A549 treated with CORT108297 at 1 μM for 4 hours (cell line): ENCODE results near the gene PDE6C. TPM values are rescaled to one million over a fixed set of nuclear protein-coding genes. Genes with fewer than 3 reads are reported as not detected.

Experiments used
- total RNA-seq: library from RNA; stranded (reverse); fragments of 200-300 nt; extraction: Qiagen RNA extraction; gene quantifications from 5 replicates; pipeline ENCODE4 v1.2.3, GENCODE V29; 2022

The PDE6C gene
- not detected in 5 replicates for total RNA-seq

DNA sequence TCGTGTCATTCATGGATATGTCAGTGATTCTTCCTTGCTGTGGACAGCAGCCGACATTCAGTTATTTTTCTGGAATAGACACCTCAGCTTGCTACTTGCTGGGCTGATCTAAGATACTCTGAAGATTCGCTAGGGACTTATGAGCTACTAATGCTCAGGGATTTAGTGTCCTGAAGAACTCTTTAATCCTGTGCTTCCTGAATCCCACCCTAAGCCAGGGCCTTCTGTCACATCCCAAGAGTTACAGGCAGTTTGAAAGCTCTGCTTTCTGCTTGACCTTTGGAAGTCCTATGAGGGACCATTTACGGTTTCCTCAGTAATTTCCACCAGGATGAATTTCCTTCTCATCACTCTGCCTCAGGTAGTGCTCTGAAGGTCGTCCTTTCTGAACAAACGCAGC, at the start of gene PDE6C:
Gene PDE6C (plus strand): TSS at position 227 of the 400 bp plus-strand sequence. CDS start 189 bp downstream, outside the sequence.

DNA sequence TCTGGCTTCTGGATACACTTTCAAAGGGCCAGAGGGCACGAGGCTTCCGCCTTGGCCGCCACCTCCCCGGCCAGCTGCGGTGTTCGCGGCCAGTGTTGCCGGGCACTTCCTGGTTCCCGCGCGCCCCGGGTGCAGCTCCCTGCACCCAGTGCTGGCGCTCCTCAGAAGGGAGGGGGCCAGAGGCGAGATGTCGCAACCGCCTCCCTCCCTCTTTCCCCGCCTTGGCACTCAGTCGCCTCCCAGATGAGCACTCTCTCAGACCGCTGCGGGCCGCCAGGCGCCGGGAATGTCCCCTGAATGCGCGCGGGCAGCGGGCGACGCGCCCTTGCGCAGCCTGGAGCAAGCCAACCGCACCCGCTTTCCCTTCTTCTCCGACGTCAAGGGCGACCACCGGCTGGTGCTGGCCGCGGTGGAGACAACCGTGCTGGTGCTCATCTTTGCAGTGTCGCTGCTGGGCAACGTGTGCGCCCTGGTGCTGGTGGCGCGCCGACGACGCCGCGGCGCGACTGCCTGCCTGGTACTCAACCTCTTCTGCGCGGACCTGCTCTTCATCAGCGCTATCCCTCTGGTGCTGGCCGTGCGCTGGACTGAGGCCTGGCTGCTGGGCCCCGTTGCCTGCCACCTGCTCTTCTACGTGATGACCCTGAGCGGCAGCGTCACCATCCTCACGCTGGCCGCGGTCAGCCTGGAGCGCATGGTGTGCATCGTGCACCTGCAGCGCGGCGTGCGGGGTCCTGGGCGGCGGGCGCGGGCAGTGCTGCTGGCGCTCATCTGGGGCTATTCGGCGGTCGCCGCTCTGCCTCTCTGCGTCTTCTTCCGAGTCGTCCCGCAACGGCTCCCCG, 45.7 kb upstream of the PDE6C start, which contains the start of gene FFAR4:
Gene FFAR4 (plus strand): TSS at position 231 of the 842 bp plus-strand sequence. CDS start 56 bp downstream, at position 287.

GRCh38 chr10:93601146-93601773, 11.1 kb upstream of the PDE6C start, which contains the start of gene RBP4:
RBP4 (minus strand) TSS chr10:93601235; CDS start chr10:93601028, 207 bp downstream.

GRCh38 chr10:93702210-93703001, 90.1 kb downstream of the PDE6C start, which contains the start of gene FRA10AC1:
FRA10AC1 (minus strand) TSS chr10:93702592; CDS start chr10:93700106, 2,486 bp downstream.

Other genes starting within 250 kb of the PDE6C start
- 175 to 250 TPM (median 213 TPM) in 5 replicates for gene MYOF, start 130.2 kb upstream of the PDE6C start, total RNA-seq
- 55.6 to 80.3 TPM (median 65.6 TPM) in 5 replicates for gene CEP55, start 115.9 kb upstream of the PDE6C start, total RNA-seq
- 0.14 to 0.25 TPM (median 0.22 TPM) in 5 replicates for gene FFAR4, start 45.9 kb upstream of the PDE6C start, total RNA-seq
- 5.0 to 10.3 TPM (median 8.8 TPM) in 5 replicates for gene RBP4, start 11.3 kb upstream of the PDE6C start, total RNA-seq
- 5.3 to 6.6 TPM (median 5.8 TPM) in 5 replicates for gene FRA10AC1, start 90.1 kb downstream of the PDE6C start, total RNA-seq
- gene LGI1, start 145.4 kb downstream of the PDE6C start, total RNA-seq: not detected in 5 replicates